DOHH2 (cell line): ENCODE data around the gene APOD.
"Not testable (repeated sequence)": the region's sequence is repeated elsewhere in the genome, so short reads cannot be mapped to it uniquely, and the experiment has no call there.

Source experiments
- H3F3A ChIP-seq: fragments of 200-600 bp; sonication (generic), shearing (Covaris generic); 2 replicates; pipeline ENCODE4 v1.6.0; 2016; ENCODE audit warnings: antibody characterized with exemption, mild to moderate bottlenecking; ENCODE audit not compliant: control insufficient read depth, insufficient read depth
- H3K27ac ChIP-seq: fragments of 200-600 bp; sonication (generic); 2 replicates; pipeline ENCODE4 v1.5.1; 2014; ENCODE audit warnings: low read depth, mild to moderate bottlenecking, low read length, moderate library complexity
- H3K27me3 ChIP-seq: fragments of 200-600 bp; sonication (generic); 2 replicates; pipeline ENCODE4 v1.6.1; 2014; ENCODE audit warnings: mild to moderate bottlenecking, low read length, mixed read lengths; ENCODE audit not compliant: control insufficient read depth
- H3K36me3 ChIP-seq: fragments of 200-600 bp; sonication (generic); 2 replicates; pipeline ENCODE4 v1.6.1; 2014; ENCODE audit warnings: mild to moderate bottlenecking, low read length, moderate library complexity, mixed read lengths; ENCODE audit not compliant: control insufficient read depth
- H3K4me1 ChIP-seq: fragments of 200-600 bp; sonication (generic); 2 replicates; pipeline ENCODE4 v1.6.1; 2014; ENCODE audit warnings: mild to moderate bottlenecking, low read length, mixed read lengths; ENCODE audit not compliant: control insufficient read depth
- H3K4me2 ChIP-seq: fragments of 200-600 bp; sonication (generic); 2 replicates; pipeline ENCODE4 v1.6.0; 2014; ENCODE audit warnings: mild to moderate bottlenecking, low read length, moderate library complexity
- H3K4me3 ChIP-seq: fragments of 200-600 bp; sonication (generic); 2 replicates; pipeline ENCODE4 v1.5.1; 2014; ENCODE audit warnings: mild to moderate bottlenecking, low read length, mixed read lengths
- H3K79me2 ChIP-seq: fragments of 200-600 bp; sonication (generic); 2 replicates; pipeline ENCODE4 v1.6.1; 2014; ENCODE audit warnings: mild to moderate bottlenecking, low read length, mixed read lengths; ENCODE audit not compliant: control insufficient read depth
- H3K9me2 ChIP-seq: fragments of 200-600 bp; sonication (generic); replicated peaks from 2 replicates; pipeline ENCODE4 v1.6.1; 2014; ENCODE audit warnings: mild to moderate bottlenecking, low read length, mixed read lengths; ENCODE audit not compliant: control insufficient read depth
- H3K9me3 ChIP-seq: fragments of 200-600 bp; sonication (generic); 2 replicates; pipeline ENCODE4 v1.6.1; 2014; ENCODE audit warnings: antibody characterized with exemption, low read length, mixed read lengths; ENCODE audit not compliant: control insufficient read depth, insufficient read depth
- H4K20me1 ChIP-seq: fragments of 200-600 bp; sonication (generic); 2 replicates; pipeline ENCODE4 v1.6.0; 2014; ENCODE audit warnings: low read depth, mild to moderate bottlenecking, antibody characterized with exemption, low read length, moderate library complexity; ENCODE audit not compliant: control insufficient read depth, insufficient read depth
- EZH2phosphoT487 ChIP-seq: fragments of 200-600 bp; sonication (generic); IDR thresholded peaks from 2 replicates; pipeline ENCODE4 v1.6.1; 2017; ENCODE audit warnings: borderline replicate concordance, mild to moderate bottlenecking, antibody characterized with exemption, low read length, moderate library complexity, mixed read lengths
- TF ChIP-seq, protein P1 (sequence below): fragments of 200-600 bp; sonication (generic); IDR thresholded peaks from one replicate; pipeline ENCODE4 v1.5.1; 2014; ENCODE audit warnings: antibody characterized with exemption, mild to moderate bottlenecking, low read depth, low read length; ENCODE audit not compliant: poor library complexity, severe bottlenecking

The APOD gene

DNA sequence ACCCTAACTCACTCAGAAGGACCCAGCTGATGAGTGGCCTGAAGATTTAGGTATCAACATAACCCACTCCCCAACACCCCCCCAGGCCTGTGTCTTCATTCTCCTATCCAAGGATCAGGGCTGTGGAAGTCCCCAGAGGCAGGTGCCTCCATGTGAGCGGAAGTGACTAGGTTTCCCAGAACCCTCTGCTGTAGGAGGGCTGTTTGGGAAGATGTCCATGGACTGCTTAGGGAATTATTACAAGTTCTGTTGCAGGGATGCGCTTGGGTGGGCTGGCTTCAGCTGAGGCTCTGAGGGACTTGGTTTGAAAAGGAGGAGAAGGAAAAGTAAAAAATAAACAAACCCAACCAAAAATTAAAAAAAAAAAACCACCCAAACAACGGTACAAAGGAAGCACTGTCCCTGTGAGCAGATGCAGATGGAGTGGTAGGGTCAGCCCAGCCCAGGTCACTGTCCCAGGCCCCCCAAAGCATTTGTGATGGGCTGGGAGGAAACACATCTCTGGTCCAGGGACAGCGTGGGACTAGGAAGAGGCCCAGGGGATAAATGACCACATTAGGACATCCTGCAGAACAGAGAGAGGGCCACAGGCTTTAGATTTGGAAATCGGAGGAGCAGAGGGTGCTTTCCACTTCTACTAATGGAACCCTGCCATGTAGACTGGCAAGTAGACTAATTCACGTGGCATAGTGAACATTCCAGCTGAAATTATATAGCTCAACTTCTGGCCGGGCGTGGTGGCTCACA is 12.2 kb upstream of the APOD start:
- Histone ChIP-seq H3F3A (no peaks in the 10 kb centered on the region), H3K4me3 (no peak overlapping the region), H3K27me3 (no peaks in the 10 kb centered on the region), H3K4me1 (peaks cover 21% of the 10 kb centered on the region), H3K9me3 (no peaks in the 10 kb centered on the region), H3K79me2 (no peaks in the 10 kb centered on the region), H3K27ac (no peak overlapping the region), H4K20me1 (no peaks in the 10 kb centered on the region), H3K4me2 (no peak overlapping the region), H3K36me3 (no peaks in the 10 kb centered on the region), H3K9me2 (no peaks in the 10 kb centered on the region)
- TF ChIP-seq, protein P1, sequence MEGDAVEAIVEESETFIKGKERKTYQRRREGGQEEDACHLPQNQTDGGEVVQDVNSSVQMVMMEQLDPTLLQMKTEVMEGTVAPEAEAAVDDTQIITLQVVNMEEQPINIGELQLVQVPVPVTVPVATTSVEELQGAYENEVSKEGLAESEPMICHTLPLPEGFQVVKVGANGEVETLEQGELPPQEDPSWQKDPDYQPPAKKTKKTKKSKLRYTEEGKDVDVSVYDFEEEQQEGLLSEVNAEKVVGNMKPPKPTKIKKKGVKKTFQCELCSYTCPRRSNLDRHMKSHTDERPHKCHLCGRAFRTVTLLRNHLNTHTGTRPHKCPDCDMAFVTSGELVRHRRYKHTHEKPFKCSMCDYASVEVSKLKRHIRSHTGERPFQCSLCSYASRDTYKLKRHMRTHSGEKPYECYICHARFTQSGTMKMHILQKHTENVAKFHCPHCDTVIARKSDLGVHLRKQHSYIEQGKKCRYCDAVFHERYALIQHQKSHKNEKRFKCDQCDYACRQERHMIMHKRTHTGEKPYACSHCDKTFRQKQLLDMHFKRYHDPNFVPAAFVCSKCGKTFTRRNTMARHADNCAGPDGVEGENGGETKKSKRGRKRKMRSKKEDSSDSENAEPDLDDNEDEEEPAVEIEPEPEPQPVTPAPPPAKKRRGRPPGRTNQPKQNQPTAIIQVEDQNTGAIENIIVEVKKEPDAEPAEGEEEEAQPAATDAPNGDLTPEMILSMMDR, result no peak
- TF ChIP-seq EZH2phosphoT487, result no peak

DNA sequence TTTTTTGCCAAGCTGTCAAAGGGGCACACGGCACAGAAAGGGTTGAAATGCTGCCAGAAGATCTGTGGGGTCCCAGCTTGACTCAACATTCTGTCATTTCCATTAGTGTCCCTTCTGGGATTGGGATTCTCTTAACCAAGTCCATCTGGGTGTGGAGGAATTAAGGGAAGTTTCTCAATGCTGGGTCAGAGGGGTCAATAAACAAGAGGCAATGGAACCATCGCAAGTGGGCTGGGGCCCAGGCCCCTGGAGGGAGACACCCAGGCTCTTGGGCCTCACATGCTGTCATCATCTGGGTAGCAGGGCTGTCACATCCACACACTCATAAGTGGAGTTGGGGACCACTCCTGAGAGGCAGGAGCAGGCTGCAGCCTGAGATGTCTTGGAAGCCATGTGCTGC is 8.1 kb upstream of the APOD start:
- H3K9me2 ChIP-seq, result no peaks in the 10 kb centered on the region
- H3F3A ChIP-seq, result no peaks in the 10 kb centered on the region
- H3K4me3 ChIP-seq, result no peak overlapping the region
- no peak overlapping the region for H3K27ac ChIP-seq
- H3K27me3 ChIP-seq, result no peaks in the 10 kb centered on the region
- H3K9me3 ChIP-seq, result no peaks in the 10 kb centered on the region
- H3K36me3 ChIP-seq, result no peaks in the 10 kb centered on the region
- H3K79me2 ChIP-seq, result no peaks in the 10 kb centered on the region
- H3K4me2 ChIP-seq, result no peak overlapping the region
- H4K20me1 ChIP-seq, result no peaks in the 10 kb centered on the region
- TF ChIP-seq, protein P1, result no peak
- no peak for TF ChIP-seq EZH2phosphoT487
- peaks cover 20% of the 10 kb centered on the region for H3K4me1 ChIP-seq

DNA sequence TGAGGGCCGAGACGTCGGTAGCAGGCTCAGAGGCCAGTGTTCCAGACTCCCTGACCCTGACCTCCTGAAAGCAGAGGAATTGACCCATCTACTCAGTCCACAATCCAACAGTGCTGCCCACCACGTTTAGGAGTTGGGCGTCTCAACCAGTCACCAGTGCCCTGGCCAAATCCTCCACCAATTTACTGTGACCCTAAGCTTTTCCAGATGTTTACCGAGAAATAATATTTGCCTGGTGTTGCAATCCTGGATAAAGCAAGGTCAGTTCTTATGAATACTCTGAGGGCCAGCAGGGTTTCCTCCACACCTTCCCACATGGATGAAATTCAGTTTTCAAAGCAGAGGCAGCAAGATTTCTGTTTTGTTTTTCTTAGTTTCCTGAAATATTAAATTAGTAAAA is 7.5 kb upstream of the APOD start:
- no peaks in the 10 kb centered on the region for H4K20me1 ChIP-seq
- H3K79me2 ChIP-seq, result no peaks in the 10 kb centered on the region
- no peaks in the 10 kb centered on the region for H3F3A ChIP-seq
- TF ChIP-seq, protein P1, result no peak
- no peak for TF ChIP-seq EZH2phosphoT487
- H3K36me3 ChIP-seq, result no peaks in the 10 kb centered on the region
- H3K27ac ChIP-seq, result no peak overlapping the region
- H3K4me3 ChIP-seq, result no peak overlapping the region
- H3K27me3 ChIP-seq, result no peaks in the 10 kb centered on the region
- no peaks in the 10 kb centered on the region for H3K9me2 ChIP-seq
- peaks cover 19% of the 10 kb centered on the region for H3K4me1 ChIP-seq
- H3K9me3 ChIP-seq, result no peaks in the 10 kb centered on the region
- no peak overlapping the region for H3K4me2 ChIP-seq

DNA sequence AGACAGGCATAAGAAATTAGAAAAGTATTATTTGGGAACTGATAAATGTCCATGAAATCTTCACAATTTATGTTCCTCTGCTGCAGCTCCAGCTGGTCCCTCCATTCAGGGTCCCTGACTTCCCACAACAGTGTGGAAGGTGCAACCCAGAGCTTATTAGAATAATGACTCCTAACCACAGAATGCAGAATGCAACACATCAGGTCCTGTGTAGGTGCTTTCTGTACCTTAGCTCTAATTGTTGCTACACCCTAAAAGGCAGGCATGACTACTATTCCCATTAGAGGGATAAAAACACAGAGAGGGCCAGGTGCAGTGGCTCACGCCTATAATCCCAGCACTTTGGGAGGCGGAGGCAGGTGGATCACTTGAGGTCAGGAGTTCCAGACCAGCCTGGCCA is 6.6 kb upstream of the APOD start:
- H3K27me3 ChIP-seq, H3K79me2 ChIP-seq, H3K9me3 ChIP-seq, H3K4me2 ChIP-seq, H4K20me1 ChIP-seq, H3K4me3 ChIP-seq, H3K36me3 ChIP-seq, H3F3A ChIP-seq, H3K27ac ChIP-seq, H3K9me2 ChIP-seq: not testable (repeated sequence)
- H3K4me1 ChIP-seq, result peaks cover 19% of the 10 kb centered on the region

DNA sequence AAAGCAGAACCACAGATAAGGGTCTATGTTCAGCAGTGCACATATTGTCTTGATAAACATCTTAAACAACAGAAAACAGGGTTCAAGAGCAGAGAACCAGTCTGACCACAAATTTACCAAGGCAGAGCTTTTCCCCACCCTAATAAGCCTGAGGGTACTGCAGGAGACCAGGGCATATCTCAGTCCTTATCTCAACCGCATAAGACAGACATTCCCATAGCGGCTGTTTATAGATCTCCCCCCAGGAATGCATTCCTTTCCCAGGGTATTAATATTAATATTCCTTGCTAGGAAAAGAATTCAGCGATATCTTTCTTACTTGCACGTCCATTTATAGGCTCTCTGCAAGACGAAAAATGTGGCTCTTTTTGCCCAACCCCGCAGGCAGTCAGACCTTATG is 6.1 kb upstream of the APOD start:
- H3K4me3 ChIP-seq, H3K4me2 ChIP-seq, H3F3A ChIP-seq, H3K27ac ChIP-seq, H3K9me3 ChIP-seq, H3K9me2 ChIP-seq, H4K20me1 ChIP-seq, H3K27me3 ChIP-seq, H3K79me2 ChIP-seq, H3K36me3 ChIP-seq: not testable (repeated sequence)
- peaks cover 19% of the 10 kb centered on the region for H3K4me1 ChIP-seq
